ENCODE data around the gene AASDH. TPM values are rescaled to one million over a fixed set of nuclear protein-coding genes. Genes with fewer than 3 reads are reported as not detected.

Gene AASDH
- total RNA-seq, 1 experiment from 2014 or later: 8.4 TPM

DNA sequence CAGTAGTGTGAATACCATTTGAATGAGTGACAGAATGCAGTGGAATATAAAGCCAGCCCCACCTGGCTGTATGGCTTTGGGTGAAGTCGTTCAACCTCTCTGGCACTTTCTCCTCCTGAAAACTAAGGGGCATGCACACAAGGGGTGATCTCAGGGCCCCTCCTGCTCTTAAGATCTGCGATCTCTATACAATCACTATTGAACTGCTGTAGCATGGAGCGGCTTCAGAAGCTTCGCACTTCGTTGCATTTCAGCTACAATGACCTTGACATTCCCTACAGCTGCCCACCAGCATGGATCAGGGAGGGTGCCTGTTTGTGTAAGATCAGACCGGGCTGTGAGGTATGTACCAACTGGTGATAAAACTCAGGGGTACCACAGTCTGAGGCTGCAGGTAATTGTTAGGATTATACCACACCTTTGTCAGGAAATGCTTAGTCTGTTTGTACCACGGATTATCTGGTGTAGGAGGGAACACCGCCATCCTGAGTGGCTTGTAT is 85.2 kb downstream of the AASDH start:
- peak overlapping the region; percentile 74 for H3K27ac ChIP-seq
- DNase-seq (ENCODE audit: low read depth in 1 of 2, low spot score in 2 of 2): no peak

DNA sequence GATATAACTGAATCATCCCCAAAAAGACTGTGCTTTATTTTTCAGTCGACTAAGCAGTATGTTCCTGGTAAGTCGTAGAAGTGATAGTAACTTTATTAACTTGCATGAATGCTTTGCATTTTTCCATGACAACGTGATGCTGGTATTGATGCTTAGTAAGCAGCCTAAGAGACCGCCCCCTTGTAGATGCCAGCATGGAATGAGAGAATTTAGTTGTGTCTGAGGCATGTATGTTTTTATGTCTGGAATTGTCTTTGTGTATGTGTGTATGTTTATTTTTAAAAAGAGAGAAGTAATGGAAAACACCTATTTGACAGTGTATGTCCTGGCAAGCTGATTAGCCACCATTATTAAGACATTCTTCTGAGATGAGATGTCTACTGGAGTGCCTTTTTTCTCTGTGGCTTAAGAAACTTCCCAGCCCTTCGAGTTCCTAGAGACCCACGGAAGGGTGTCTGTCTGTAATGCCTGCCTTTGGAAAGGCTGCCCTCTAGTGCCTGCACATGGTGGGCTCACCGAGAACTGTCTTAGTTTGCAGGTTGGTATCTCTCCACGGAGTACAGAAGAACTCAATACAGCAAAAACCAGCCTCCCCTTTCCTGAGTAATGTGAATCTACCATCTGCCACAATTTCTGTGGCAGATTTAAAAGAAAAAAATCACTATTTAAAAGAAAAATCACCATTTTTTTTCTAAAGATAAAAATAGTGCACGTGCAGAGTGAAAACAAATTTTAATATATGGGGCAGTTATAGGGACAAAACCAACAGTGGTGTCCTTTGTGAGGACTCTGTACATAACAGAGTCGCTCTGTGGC is 85.9 kb downstream of the AASDH start:
- H3K4me1 ChIP-seq (replicated peaks): peaks cover 44% of the 10 kb centered on the region
- H3K4me3 ChIP-seq: no peak overlapping the region
- H3K36me3 ChIP-seq: no peaks in the 10 kb centered on the region
- peak; percentile 89 to 96 for DNase-seq (ENCODE audit: low read depth in 1 of 2, low spot score in 2 of 2)
- H3K27ac ChIP-seq: peak overlapping the region; percentile 82
- H3K27me3 ChIP-seq (replicated peaks): no peaks in the 10 kb centered on the region
- no peaks in the 10 kb centered on the region for H3K9me3 ChIP-seq (replicated peaks)

More for the DNA sequence above, 85.2 kb downstream of the AASDH start:
- H3K36me3 ChIP-seq: no peaks in the 10 kb centered on the region
- H3K9me3 ChIP-seq (replicated peaks): no peaks in the 10 kb centered on the region
- H3K4me1 ChIP-seq (replicated peaks): peaks cover 44% of the 10 kb centered on the region
- no peaks in the 10 kb centered on the region for H3K27me3 ChIP-seq (replicated peaks)
- H3K4me3 ChIP-seq: no peak overlapping the region

DNA sequence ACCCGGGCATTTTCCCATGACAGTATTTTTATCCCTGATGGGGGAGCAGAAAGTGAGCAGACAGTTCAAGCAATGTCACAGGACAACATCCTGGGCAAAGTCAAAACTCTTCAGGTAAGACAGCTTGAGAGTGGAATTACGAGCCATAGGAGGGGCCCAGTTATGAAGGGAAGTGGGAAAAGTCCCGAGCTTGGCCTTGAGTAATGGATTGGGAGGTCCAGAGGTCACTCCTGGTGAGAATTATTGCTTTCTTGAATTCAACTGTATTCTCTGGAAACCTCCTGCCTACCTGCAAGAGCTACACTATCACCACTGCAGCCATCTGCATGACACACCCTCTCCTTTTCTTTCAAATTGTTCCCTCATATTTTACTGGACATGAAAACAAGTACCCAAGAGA is 89.1 kb downstream of the AASDH start:
- Histone ChIP-seq H3K36me3 (no peaks in the 10 kb centered on the region), H3K27ac (no peak overlapping the region), H3K4me1 (replicated peaks) (peaks cover 25% of the 10 kb centered on the region), H3K9me3 (replicated peaks) (no peaks in the 10 kb centered on the region), H3K27me3 (replicated peaks) (no peaks in the 10 kb centered on the region), H3K4me3 (no peak overlapping the region)
- no peak for DNase-seq (ENCODE audit: low read depth in 1 of 2, low spot score in 2 of 2)

DNA sequence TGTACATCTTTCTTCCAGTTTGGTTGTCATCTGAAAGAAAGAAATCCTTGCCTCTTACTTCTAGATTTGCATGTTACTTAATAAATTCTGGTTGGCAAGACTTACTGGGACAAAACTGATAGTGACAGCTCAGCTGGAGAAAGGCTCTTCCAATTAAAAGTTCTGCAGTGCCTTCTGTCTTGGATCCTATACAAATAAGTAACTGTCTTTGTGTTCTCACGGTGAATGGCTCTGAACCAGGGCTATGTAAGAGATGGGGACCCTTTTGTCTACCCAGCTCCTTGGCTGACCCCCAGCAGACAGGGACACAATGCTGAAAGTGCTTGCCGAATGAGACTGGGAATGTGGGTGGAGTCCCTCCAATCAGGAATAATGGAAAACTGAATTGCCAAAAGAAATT is 89.5 kb downstream of the AASDH start:
- Histone ChIP-seq H3K27me3 (replicated peaks) (no peaks in the 10 kb centered on the region), H3K4me1 (replicated peaks) (peaks cover 21% of the 10 kb centered on the region), H3K9me3 (replicated peaks) (no peaks in the 10 kb centered on the region), H3K36me3 (no peaks in the 10 kb centered on the region), H3K4me3 (no peak overlapping the region), H3K27ac (no peak overlapping the region)
- DNase-seq (ENCODE audit: low read depth in 1 of 2, low spot score in 2 of 2): no peak

DNA sequence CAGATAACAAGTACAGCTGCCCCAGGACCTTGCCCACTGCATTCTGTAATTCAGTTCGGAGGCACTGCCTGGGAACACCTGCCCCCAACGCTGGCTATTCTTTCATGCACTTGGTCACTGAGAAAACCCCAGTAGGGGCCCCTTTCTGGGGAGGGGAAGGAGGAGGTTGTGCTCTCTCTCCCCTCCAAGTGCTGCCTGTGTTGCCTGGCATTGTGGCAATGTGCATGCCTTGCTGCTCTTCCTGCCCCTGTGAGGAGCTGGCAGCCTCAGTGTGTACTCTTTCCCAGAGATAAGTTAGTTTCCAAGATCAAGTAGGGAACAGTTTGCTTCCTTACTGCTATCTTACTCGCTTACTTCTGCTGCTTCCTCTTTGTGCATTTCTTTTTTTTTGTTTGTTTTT is 90.8 kb downstream of the AASDH start:
- no peak for DNase-seq (ENCODE audit: low read depth in 1 of 2, low spot score in 2 of 2)
- no peak overlapping the region for H3K27ac ChIP-seq
- no peaks in the 10 kb centered on the region for H3K36me3 ChIP-seq
- no peaks in the 10 kb centered on the region for H3K9me3 ChIP-seq (replicated peaks)
- no peaks in the 10 kb centered on the region for H3K27me3 ChIP-seq (replicated peaks)
- H3K4me3 ChIP-seq: no peak overlapping the region
- H3K4me1 ChIP-seq (replicated peaks): peaks cover 8% of the 10 kb centered on the region

DNA sequence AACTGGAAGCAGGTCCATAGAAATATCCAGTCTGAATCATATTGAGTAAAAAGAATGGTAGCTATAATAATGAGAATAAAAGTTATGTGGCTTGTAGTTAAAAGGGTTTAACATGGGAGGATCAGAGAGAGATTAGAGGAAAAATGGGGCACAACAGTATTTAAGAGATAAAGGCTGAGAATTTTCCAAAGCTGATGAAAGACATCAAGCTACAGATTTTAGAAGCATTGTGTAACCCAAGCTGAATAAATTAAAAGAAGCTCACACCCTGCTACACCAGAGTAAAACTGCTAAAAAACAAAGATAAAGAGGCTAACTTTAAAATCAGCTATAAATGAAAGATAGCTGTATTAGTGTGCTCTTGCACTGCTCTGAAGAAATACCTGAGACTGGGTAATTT is 94.2 kb downstream of the AASDH start:
- Histone ChIP-seq H3K27me3 (replicated peaks) (no peaks in the 10 kb centered on the region), H3K4me3 (no peak overlapping the region), H3K9me3 (replicated peaks) (no peaks in the 10 kb centered on the region), H3K36me3 (no peaks in the 10 kb centered on the region), H3K4me1 (replicated peaks) (no peaks in the 10 kb centered on the region), H3K27ac (no peak overlapping the region)
- no peak for DNase-seq (ENCODE audit: low read depth in 1 of 2, low spot score in 2 of 2)

DNA sequence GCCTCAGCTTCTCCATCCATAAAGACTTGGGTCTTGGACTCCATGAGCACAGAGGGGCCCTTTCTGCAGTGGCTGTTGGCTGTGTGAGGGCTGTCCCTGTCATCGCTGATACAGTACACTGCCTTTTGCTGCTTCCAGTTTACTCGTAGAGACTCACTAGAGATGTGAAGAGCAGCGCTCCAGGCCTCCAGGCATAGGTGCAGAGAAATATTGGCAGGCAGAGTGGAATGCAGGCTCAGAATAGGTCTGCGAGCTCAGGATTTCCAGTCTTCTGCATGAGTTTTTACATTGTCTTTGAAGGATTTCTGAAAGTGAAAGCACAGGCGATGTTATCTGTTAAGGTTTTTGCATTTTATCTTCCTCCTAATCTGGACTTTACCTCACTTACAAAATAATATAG is 97.4 kb downstream of the AASDH start:
- no peaks in the 10 kb centered on the region for H3K27me3 ChIP-seq (replicated peaks)
- H3K4me1 ChIP-seq (replicated peaks): no peaks in the 10 kb centered on the region
- no peak for DNase-seq (ENCODE audit: low read depth in 1 of 2, low spot score in 2 of 2)
- no peaks in the 10 kb centered on the region for H3K36me3 ChIP-seq
- no peak overlapping the region for H3K27ac ChIP-seq
- peak overlapping the region; percentile 4; the same call in 1 of the 2 replicates for H3K4me3 ChIP-seq
- H3K9me3 ChIP-seq (replicated peaks): no peaks in the 10 kb centered on the region

DNA sequence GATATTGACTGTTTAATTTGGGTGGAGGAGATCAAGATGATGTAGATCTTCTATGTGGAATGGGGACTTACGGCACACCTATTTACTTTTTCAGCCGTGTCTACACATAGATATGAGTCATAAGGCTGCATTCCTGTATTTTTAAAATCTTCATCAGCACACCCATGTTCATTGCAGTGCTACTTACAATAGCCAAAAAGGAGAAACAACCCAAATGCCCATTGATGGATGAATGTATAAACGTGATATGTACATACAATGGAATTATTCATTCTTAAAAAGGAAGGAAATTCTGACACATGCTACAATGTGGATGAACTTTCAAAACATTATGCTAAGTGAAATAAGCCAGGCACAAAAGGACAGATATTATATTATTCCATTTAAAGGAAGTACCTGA is 98.6 kb downstream of the AASDH start:
- Histone ChIP-seq H3K4me1 (replicated peaks) (no peaks in the 10 kb centered on the region), H3K9me3 (replicated peaks) (no peaks in the 10 kb centered on the region), H3K27ac (no peak overlapping the region), H3K36me3 (no peaks in the 10 kb centered on the region), H3K4me3 (no peak overlapping the region), H3K27me3 (replicated peaks) (no peaks in the 10 kb centered on the region)
- no peak for DNase-seq (ENCODE audit: low read depth in 1 of 2, low spot score in 2 of 2)

Other genes with a start within 250 kb of the AASDH start
- 26.6 and 40.6 TPM in 2 replicates for gene PPAT, start 48.1 kb upstream of the AASDH start, total RNA-seq (2014; rRNA removed; shearing (Covaris generic))
- gene PAICS, start 48.8 kb upstream of the AASDH start, total RNA-seq (2014; rRNA removed; shearing (Covaris generic)): 76.2 and 106 TPM in 2 replicates
- 90.3 and 111 TPM in 2 replicates for gene SRP72, start 80.1 kb upstream of the AASDH start, total RNA-seq (2014; rRNA removed; shearing (Covaris generic))
- gene ARL9, start 118.3 kb upstream of the AASDH start, total RNA-seq (2014; rRNA removed; shearing (Covaris generic)): 2.5 and 3.1 TPM in 2 replicates

Data from SJSA1 (cell line).